Stimulated activated CD8-positive, alpha-beta memory T cell treated with anti-CD3 and anti-CD28 coated beads, Interleukin-12 subunit alpha, Interleukin-12 subunit beta, amount 100 ng/mL, for 24 hours (primary cell): Measurements from ENCODE around the gene TMSB15A.
"Not testable (repeated sequence)": the region's sequence is repeated elsewhere in the genome, so short reads cannot be mapped to it uniquely, and the experiment has no call there.

Experiments
- DNase-seq: peaks from one replicate; pipeline ENCODE4 v3.0.0-alpha.2; 2020; ENCODE audit errors: extremely low read depth

Gene TMSB15A

GRCh38 chrX:102515975-102516941 lies at the start of gene TMSB15A:
Gene TMSB15A (minus strand): TSS chrX:102516739.
- DNase-seq, result peak; percentile 23

- no peak for DNase-seq
Observed at GRCh38 chrX:102560423-102561068, 44.0 kb upstream of the TMSB15A start.

- no peak for DNase-seq
Observed at GRCh38 chrX:102558607-102559006, 42.1 kb upstream of the TMSB15A start.

GRCh38 chrX:102548231-102548630 lies 31.7 kb upstream of the TMSB15A start:
- no peak for DNase-seq

GRCh38 chrX:102546828-102547493 lies 30.4 kb upstream of the TMSB15A start:
- no peak for DNase-seq

GRCh38 chrX:102546175-102546574 lies 29.6 kb upstream of the TMSB15A start:
- not testable (repeated sequence) for DNase-seq

GRCh38 chrX:102535958-102536357 lies 19.4 kb upstream of the TMSB15A start:
- DNase-seq, result no peak

- no peak for DNase-seq
Observed at GRCh38 chrX:102517326-102517725, 787 bp upstream of the TMSB15A start.

- no peak for DNase-seq
Observed at GRCh38 chrX:102514536-102514935, 2.0 kb downstream of the TMSB15A start.

- no peak for DNase-seq
Observed at GRCh38 chrX:102498732-102499131, 17.8 kb downstream of the TMSB15A start.

- no peak for DNase-seq
Observed at GRCh38 chrX:102491766-102492165, 24.8 kb downstream of the TMSB15A start.

- not testable (repeated sequence) for DNase-seq
Observed at GRCh38 chrX:102478765-102479164, 37.8 kb downstream of the TMSB15A start.

GRCh38 chrX:102471762-102472220 lies 44.7 kb downstream of the TMSB15A start, which contains the start of gene TCP11X2:
Gene TCP11X2 (minus strand): TSS chrX:102471812.
- not testable (repeated sequence) for DNase-seq

GRCh38 chrX:102470215-102470614 lies 46.3 kb downstream of the TMSB15A start:
- DNase-seq, result not testable (repeated sequence)
